GDM1 (cell line): ENCODE results near the gene ZWINT.

Source experiments
- DNase-seq: peaks from one replicate; lab custom pipeline; 2025; lab: John Stamatoyannopoulos, UW

ZWINT gene, protein sequence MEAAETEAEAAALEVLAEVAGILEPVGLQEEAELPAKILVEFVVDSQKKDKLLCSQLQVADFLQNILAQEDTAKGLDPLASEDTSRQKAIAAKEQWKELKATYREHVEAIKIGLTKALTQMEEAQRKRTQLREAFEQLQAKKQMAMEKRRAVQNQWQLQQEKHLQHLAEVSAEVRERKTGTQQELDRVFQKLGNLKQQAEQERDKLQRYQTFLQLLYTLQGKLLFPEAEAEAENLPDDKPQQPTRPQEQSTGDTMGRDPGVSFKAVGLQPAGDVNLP

DNA sequence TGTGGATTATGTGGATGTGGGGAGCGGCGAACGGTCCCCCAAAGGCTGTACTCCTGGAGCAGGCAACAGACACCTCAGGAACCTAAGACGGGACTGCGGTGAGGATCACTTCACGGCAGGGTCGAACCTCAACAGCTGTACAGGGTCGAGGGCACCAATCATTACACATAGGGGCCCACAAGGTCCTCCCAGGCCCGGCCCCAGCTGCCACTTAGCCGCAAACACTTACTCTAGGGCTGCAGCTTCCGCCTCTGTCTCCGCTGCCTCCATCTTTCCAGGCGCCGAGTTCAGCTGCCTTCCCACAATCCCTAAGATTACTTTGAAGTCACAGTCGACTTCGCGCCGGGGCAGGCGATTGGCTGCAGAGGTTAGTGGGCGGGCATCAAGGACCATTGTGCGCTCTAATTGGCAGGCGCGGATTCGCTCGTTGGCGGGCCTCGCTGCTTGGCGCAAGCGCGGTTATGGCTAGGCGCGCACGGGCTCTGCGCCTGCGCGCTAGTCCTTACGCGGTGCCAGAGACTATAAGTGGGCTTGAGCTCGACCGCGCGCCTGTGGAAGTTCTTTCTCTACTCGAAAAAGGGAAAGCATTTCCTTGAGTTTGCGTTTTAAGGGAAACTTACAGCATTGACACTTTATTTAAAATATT, at the start of gene ZWINT:
ZWINT (minus strand) TSS at position 293 of the 646 bp plus-strand sequence; CDS start at position 270, 23 bp downstream.
- peak; percentile 97 for DNase-seq

DNA sequence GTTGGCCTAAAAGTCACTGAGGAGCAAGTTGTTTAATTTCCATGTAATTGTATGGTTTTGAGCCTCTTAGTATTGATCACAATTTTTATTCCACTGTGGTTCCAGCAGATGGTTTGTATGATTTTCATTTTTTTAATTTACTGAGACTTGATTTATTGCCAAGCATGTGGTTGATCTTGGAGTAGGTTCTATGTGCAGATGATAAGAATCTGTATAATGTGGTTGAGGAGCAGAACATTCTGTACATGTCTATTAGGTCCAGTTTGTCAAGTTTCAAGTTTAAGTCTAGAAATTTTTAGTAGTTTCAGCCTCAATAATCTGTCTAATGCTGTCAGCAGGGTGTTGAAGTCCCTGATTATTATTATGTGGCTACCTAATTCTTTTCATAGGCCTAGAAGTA, 22.7 kb upstream of the ZWINT start:
- no peak for DNase-seq

DNA sequence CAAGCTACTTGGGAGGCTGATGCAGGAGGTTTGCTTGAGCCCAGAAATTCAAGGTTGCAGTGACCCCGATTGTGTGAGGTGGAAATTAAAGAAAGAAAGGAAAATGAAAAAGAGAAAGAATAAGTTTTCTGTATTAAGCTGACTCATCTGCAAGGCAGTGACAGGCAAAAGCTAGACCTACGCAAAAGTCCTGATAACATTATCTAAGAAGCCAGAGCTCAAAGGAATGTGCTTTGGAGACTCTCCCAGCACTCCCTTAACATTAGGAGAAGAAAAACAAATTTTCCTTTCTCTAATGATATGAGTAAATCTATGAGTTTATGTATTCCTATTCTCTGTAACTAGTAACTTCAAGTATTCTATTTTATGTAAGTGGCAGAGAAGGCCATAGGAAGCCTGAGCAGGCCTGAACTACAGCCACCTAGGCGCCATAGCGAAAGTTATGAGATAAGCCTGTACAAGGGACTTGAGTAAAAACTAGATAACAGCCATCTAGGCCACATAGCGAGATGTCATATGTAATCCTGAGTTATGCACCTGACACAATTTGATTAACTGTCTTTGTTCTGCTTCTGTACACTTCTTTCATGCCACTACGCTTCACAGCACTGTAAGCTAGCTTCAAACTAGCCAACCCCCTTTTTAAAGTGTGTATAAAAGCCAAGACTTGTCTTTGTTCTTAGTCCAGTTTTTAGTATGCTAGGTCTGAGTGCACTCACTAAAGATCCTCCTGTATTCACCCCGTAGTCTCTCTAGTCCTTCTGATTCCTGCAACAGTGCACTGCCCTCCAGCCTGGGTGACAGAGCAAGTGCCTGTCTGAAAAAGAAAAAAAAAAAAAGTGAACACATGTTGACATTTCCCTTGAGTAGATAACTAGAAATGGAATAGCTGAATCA, 9.4 kb upstream of the ZWINT start:
- no peak for DNase-seq

DNA sequence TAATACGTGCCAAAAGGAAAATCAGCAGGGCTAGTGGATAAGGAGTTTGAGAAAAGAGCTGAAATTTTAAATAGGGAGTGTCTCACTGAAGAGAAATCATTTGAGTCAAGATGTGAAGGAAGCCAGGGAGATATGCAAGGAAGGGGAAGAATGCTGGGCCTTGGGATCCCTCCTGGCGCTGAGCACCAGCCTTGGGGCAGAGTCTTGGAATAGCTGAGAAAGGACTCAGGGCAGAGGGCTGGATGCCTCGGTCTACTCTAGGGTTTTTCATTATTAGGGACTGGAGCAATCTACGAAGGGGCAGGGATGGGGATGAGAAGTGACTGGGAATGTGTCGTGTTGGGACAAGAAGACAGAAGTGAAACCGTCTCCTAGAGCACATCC, 484 bp downstream of the ZWINT start:
- DNase-seq, result no peak

DNA sequence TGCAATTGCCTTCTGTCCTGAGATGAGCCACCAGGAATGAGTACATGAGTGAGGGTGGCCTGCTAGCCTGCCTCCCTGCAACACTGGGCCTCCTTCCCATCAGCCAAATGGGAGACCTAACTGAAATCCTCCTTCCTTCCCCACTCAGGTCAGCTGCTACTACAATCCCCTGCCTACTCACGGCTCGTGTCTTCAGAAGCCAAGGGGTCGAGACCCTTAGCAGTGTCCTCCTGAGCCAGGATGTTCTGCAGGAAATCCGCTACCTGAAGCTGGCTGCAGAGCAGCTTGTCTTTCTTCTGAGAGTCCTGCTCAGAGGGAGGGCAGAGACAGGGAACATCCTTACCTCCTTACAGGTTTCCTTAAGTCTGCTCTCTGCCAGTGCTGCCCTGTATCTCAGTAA, 1.2 kb downstream of the ZWINT start:
- no peak for DNase-seq

DNA sequence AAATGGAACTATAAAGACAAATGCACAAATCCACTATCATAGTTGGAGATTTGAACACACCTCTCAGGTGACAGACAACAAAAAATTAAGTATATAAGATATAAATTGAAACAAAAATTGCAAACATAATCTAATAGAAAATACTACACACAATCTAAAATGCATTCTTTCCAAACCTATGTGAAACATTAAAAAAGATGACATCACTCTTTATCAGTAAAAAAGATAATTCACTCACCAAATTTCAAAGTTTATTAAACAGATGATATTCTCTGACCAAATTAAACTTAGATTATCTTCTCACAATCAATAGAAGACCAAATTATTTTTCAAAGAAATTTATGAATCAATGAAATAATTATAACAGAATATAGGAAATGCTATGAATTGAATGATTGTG, 4.0 kb downstream of the ZWINT start:
- no peak for DNase-seq

DNA sequence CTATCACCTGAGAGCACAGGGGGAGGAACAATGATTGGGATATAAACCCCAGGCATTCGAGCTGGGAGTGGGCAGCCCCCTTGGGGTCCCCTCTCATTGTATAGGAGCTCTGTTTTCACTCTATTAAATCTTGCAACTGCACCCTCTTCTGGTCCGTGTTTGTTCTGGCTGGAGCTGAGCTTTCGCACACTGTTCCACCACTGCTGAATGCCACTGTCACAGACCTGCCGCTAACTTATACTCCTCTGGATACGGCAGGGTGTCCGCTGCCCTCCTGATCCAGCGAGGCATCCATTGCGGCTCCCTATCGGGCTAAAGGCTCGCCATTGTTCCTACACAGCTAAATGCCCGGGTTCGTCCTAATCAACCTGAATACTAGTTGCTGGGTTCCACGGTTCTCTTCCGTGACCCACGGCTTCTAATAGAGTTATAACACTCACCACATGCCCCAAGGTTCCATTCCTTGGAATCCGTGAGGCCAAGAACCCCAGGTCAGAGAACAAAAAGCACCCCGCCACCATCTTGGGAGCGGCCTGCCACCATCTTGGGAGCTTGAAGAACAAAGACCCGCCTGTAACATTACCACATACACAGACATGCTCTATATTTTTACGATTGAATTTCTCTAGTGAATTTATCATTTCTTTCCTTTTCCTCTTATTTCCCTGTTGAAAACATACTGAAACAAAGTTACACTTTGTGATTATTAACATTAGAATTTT, 9.0 kb downstream of the ZWINT start:
- DNase-seq, result no peak

DNA sequence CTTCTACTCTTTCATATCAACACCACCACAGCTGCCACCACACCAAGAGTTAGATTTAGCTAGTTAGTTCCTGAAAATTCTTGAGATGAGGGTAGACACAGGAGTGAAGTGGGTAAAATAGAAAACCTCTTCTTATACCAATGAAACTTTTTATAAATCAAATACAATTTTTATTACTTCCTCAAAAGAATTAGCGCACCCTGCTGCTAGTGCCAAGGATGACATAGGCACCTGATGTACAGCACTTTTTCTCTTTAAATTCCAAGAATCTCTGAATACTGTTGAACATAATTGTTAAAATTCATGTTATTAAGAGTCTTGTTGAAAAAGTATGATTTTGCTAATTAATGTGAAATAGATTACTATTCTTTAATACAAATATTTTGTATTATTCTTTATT, 11.4 kb downstream of the ZWINT start:
- no peak for DNase-seq

DNA sequence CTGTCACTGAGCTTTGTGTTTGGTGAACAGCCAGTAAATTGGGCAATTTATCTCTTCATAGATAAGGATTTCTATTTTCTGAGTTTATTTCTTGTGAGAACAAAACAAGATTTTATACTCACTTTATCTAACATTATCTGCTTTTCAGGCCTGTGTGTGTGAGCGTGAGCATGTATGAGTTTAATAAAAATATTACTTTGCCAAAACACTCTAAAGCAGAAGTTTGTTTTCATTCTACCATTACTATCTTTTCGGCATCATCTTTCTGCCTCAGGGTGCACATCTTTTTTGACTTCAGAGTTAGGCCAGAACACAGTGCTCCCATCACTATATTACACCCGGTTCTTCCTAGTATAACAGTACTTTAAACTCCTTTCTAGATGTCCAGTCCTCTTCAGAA, 13.0 kb downstream of the ZWINT start:
- DNase-seq, result no peak

DNA sequence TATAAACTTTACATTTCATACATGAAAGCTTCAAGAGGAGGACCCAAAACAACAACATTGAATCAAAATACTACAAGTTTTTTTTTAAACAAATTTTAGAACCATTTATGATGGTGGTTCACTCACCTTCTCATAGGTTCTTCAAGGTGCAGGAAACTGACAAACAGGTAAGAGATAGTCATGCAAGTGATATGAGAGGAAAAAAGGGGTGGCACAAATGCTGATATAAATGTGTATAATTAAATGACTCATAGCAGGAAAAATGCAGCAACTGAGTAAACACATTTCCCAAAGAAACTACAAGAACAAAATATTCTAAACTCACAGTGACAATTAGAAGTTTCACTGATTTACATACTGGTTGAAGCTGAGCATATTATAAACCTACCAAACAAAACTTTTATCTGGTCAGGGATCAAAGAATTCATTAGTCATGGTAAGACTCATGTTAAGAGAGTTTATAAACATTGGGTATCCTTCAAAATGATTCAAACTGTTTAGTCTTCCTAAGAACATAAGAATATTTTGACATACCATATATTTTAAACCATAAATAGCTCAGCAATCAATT, 14.1 kb downstream of the ZWINT start:
- no peak for DNase-seq

DNA sequence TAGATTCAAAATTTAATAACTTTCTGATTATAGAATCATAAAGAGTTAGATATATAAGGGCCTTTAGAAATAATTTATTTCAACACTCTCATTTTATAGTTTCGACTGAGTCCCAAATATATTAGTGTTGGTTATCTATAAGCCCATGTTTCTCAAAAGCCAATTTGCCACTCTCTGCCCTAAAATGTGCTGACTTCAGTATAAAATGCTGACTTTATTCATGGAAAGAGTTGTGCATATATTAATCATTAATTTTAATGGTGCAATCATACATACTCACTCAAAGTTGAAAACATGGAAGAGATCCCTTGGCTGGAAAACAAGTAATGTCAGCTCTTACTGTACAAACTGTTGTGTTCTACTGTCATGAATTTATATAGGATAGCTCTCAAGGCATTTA, 19.4 kb downstream of the ZWINT start:
- no peak for DNase-seq

DNA sequence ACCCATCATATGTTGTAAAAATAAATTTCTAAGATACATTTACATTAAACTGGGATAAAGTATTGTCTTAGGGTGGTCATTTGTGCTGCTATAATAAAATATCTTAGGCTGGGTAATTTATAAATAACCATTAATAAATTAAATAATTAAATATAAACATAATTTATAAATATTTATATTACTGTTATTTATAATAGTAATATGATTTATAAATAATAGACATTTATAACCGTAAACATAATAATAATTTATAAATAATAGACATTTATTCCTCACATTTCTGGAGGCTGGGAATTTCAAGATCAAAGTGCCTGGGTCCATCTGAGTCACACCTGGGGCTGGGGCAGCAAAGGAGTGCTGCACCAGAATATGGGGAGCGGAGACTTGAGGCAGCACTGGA, 31.1 kb downstream of the ZWINT start:
- DNase-seq, result no peak

DNA sequence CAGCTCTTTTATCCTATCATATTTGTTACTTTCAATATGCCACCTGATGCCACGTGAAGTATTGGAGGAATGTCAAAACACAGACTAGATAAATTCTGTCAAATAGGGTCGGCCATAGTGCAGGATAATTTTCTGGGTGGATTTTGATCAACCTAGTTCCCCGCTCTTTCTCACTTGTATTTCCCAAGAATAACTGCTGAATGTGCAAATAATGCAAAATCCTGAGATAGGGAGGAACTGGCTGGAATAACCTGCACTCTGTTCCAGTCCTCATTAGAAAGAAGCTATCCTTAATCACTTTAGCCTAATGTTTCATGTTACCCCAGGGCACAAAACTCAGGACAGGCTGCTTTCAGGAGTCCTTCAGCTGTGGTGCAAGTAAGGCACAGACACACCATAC, 33.9 kb downstream of the ZWINT start:
- DNase-seq, result no peak

DNA sequence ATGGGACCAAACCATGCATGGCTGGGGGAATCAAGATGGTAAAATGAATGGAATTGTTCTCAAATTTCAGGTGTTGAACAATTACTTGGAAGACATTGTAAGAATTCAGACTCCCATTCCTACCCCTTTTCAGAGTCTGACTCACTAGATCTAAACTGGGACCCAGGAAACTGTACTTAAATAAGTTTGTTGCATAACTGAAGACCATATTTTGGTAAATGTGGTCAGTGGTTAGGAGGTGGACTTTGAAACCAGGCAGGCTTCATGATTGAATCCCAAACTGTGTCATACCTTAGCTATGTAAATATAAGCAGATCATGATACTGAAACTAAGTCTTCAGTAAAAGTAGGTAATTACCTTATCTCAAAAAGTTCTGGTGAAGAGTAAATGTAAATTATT, 41.7 kb downstream of the ZWINT start:
- no peak for DNase-seq

DNA sequence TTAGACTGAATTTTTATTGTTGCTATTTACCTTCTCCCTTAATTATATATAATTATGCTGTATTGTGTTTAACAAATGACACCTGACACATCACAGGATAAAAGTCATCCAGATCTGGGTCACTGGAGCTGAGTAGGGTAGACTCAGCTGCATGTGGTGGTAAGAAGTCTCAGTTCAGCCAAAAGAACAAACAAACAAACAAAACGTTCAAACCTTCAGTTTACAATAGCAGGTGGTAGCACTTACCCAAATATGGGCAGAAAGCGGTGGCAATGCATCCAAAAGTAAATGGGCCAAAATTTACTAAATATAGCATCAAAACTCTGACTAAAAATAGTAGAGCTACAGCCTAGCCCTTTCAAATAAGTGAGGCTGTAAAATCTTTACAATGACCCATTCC, 42.2 kb downstream of the ZWINT start:
- no peak for DNase-seq

DNA sequence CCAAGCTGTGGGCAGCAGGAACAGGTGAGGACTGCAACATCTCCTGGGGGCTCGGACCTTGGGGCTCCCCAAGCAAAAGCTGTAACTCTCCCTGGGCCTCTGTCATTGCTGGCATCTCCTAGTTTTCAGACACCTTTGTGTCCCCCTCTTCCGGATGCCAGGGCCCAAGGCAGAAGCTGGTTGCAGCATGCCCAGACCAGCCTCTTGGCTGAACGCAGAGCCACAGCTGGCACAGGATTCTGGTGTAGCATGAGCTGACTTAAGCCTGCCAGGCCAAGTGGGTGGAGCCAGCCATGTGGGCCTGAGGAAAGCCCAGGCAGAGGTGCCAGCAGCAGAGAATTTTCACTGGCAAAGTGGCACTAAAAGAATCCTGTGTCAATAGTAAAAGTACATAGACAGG, 43.5 kb downstream of the ZWINT start:
- no peak for DNase-seq

DNA sequence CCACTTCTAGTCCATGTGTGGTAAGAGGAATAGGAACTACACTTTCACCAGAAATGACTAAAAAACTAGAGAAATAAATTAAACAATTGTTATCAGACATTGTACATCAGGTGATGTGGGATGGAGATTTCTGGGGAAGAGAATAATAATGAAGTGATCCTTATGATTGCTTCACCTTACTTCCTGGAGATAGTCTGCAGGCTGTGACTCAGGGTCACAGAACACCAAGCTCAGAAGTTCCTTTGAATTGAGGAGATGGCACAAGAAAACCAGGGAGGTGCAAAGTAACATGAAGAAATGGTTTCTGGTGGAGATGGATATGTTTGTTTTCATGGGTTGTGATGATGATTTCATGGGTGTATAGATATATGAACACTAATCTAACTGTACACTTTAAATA, 44.5 kb downstream of the ZWINT start:
- no peak for DNase-seq
